Tibial artery (tissue), 4 donors: Measurements from ENCODE around the gene HLA-DOB.
A peak's percentile ranks its signal among the peaks of the same experiment; 100 is the strongest.

Source experiments
- DNase-seq, 2 donors: peaks; one replicate each; pipeline ENCODE4 v3.0.0-alpha.2; 2019
- H3K27ac ChIP-seq, 2 donors: fragments of 200-600 bp; sonication (generic) in 1 of 2; 1 replicate in 1 of 2; 2 replicates in 1 of 2; pipeline ENCODE4 v1.5.1; 2018 to 2019; ENCODE audit warnings: mild to moderate bottlenecking in 1 of 2
- H3K27me3 ChIP-seq, 2 donors: fragments of 200-600 bp; sonication (generic) in 1 of 2; one replicate each; pipeline versions ENCODE4 v1.5.1 to v1.6.0; 2016 to 2019
- H3K36me3 ChIP-seq, 3 donors: fragments of 200-600 bp; sonication (generic) in 2 of 3; one replicate each; pipeline ENCODE4 v1.5.1; 2016 to 2019; ENCODE audit warnings: mild to moderate bottlenecking in 2 of 3
- H3K4me1 ChIP-seq, 4 donors: fragments of 200-600 bp; sonication (generic) in 2 of 4; 1 replicate in 3 of 4; 2 replicates in 1 of 4; pipeline ENCODE4 v1.5.1; 2016 to 2019
- H3K4me3 ChIP-seq, 2 donors: fragments of 200-600 bp; sonication (generic) in 1 of 2; 1 replicate in 1 of 2; 2 replicates in 1 of 2; pipeline ENCODE4 v1.5.1; 2018 to 2019; ENCODE audit warnings: mild to moderate bottlenecking in 2 of 2
- H3K9me3 ChIP-seq, 3 donors: fragments of 200-600 bp; sonication (generic) in 1 of 3; one replicate each; pipeline ENCODE4 v1.5.1; 2016 to 2019
- intact Hi-C: fragments of 100-400 bp; cut with DNase I; formaldehyde crosslinking; loops from one replicate; pipeline ENCODE4 v1.15.0; 2023; ENCODE audit warnings: low total_unique reads
- TF ChIP-seq, protein P1 (sequence below), 2 experiments: fragments of 200-600 bp in 1 of 2; fragments of 450-650 bp in 1 of 2; IDR thresholded peaks; one replicate each; pipeline ENCODE4 v1.5.1; 2017 to 2019; ENCODE audit warnings: antibody characterized with exemption in 2 of 2, mild to moderate bottlenecking in 1 of 2, moderate library complexity in 1 of 2

The HLA-DOB gene

DNA sequence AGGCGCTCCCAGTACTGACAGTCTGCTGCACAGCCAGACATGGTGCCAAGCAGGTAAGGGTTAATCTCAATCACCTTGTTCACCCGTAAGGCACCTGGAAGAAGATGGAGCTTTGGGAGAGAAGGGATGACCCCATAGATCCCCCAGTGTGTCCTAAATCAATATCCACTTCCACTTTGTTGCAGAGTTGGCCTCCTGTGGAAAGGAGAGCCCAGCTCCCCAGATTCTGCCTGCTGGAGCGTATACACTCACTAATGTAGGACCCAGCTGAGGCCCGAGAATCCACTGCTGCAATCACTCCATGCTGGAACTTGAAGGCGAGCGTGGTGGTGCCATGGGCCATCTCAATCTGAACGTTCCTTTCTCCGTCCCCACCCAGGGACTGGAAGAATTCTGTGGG, 25.9 kb upstream of the HLA-DOB start:
- Histone ChIP-seq H3K9me3 (no peaks in the 10 kb centered on the region), H3K27ac (peak overlapping the region in 1 of 2 donors; percentile 92), H3K36me3 (peaks cover 20 to 33% (median 30%) of the 10 kb centered on the region in 3 donors), H3K27me3 (no peaks in the 10 kb centered on the region), H3K4me3 (no peak overlapping the region), H3K4me1 (peaks cover 0 to 19% (median 14%) of the 10 kb centered on the region in 4 donors)
- no peak for DNase-seq
- TF ChIP-seq, protein P1, sequence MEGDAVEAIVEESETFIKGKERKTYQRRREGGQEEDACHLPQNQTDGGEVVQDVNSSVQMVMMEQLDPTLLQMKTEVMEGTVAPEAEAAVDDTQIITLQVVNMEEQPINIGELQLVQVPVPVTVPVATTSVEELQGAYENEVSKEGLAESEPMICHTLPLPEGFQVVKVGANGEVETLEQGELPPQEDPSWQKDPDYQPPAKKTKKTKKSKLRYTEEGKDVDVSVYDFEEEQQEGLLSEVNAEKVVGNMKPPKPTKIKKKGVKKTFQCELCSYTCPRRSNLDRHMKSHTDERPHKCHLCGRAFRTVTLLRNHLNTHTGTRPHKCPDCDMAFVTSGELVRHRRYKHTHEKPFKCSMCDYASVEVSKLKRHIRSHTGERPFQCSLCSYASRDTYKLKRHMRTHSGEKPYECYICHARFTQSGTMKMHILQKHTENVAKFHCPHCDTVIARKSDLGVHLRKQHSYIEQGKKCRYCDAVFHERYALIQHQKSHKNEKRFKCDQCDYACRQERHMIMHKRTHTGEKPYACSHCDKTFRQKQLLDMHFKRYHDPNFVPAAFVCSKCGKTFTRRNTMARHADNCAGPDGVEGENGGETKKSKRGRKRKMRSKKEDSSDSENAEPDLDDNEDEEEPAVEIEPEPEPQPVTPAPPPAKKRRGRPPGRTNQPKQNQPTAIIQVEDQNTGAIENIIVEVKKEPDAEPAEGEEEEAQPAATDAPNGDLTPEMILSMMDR (IDR thresholded peaks at IDR 0.05): no peak
- intact Hi-C loops: no loop called here

DNA sequence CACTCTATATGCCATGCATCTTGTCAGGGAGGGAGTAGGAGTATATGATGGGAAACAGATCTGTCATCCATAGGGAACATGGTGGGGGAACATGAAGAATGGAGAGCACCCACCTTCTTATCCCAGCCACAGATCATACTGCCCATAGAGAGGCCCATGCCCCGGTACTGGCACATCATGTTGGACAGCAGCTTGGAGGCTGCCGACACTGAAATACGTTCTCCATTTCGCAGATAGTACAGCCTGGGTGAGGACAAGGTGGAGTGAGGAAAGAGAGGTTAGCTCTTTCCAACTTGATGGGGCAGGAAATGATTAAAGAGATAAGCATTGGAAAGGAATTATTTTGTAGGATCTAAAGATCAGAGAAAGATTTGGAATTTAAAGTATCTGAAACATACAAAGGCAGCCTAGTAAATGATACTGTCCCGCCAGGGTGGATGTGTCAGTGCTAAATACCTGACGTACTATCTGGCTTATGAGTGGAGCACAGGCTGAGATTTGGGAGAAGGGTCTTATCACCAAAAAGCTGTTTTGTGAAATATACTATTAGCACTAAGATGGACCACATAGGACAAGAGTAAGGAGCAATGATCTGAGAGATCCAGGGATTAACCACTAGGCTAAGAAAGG, 25.3 kb upstream of the HLA-DOB start:
- peaks cover 15 to 27% (median 24%) of the 10 kb centered on the region in 3 donors for H3K36me3 ChIP-seq
- H3K27me3 ChIP-seq: no peaks in the 10 kb centered on the region
- TF ChIP-seq, protein P1 (IDR thresholded peaks at IDR 0.05): no peak
- intact Hi-C loops: no loop called here
- no peak overlapping the region for H3K27ac ChIP-seq
- H3K4me3 ChIP-seq: no peak overlapping the region
- H3K9me3 ChIP-seq: no peaks in the 10 kb centered on the region
- no peak for DNase-seq
- peaks cover 0 to 24% (median 18%) of the 10 kb centered on the region in 4 donors for H3K4me1 ChIP-seq

DNA sequence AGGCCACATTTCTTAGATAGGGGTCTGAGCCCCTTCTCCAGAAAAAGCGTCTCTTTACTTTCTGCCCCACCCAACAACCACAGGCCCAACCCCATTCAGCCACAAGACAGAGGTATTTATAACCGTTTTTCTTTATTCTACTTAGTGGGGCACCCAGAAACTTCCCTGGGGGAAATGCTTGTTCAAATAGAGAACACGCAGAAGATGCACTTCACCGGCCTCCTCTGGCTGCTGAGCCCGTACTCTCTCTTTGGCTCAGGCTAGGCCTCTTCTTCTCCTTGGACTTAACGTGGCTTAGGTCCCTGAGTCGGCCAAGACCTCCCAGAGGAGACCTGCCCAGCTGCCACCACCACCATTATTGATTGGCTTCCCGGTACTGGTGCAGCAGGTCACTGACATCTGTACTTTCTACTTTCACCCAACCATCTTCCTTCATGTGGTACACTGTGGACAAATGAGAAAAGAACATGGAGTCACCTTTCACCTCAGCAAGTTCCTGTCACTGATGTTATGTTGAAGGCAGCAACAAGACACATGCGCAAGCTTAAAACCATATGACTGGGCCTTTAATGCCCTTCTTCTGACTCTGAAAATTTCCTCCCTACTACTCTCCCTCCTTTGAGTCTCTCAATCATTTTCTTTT, 23.9 kb upstream of the HLA-DOB start:
- TF ChIP-seq, protein P1 (IDR thresholded peaks at IDR 0.05): no peak
- intact Hi-C loops: no loop called here
- Histone ChIP-seq H3K27me3 (no peaks in the 10 kb centered on the region), H3K4me3 (no peak overlapping the region), H3K4me1 (peaks cover 0 to 24% (median 18%) of the 10 kb centered on the region in 4 donors), H3K9me3 (no peaks in the 10 kb centered on the region), H3K36me3 (peaks cover under 1 to 13% (median 10%) of the 10 kb centered on the region in 3 donors), H3K27ac (no peak overlapping the region)
- DNase-seq: no peak

DNA sequence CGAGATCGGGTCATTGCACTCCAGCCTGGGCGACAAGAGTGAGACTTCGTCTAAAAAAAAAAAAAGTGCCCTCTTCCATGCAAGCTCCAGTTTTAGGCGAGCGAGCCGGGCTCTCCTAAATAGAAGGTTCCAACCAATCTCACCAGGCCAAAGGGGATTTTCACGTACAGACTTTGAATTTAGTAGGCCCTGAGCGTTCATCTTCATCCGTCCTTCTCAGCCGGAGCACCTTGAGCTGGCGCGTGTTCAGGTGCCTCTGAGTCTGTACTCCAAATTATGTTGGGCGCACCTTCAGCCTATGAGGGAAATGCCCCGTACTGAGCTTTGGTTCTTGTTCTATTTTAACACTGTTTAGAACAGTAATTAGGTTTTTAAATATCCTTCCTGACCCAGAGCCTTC, 22.6 kb upstream of the HLA-DOB start:
- Histone ChIP-seq H3K36me3 (peaks cover 0 to 21% (median 13%) of the 10 kb centered on the region in 3 donors), H3K4me1 (peaks cover 0 to 21% (median 13%) of the 10 kb centered on the region in 4 donors), H3K4me3 (no peak overlapping the region), H3K27ac (peak overlapping the region; percentile 88 to 89), H3K27me3 (no peaks in the 10 kb centered on the region), H3K9me3 (no peaks in the 10 kb centered on the region)
- intact Hi-C loops: loop anchor here (2.0 to 5.0 kb wide), 3 partner anchors 13 to 128 kb away; partner anchors contain the start of genes BRD2 and TAP1
- TF ChIP-seq, protein P1 (IDR thresholded peaks at IDR 0.05): no peak
- DNase-seq: no peak

DNA sequence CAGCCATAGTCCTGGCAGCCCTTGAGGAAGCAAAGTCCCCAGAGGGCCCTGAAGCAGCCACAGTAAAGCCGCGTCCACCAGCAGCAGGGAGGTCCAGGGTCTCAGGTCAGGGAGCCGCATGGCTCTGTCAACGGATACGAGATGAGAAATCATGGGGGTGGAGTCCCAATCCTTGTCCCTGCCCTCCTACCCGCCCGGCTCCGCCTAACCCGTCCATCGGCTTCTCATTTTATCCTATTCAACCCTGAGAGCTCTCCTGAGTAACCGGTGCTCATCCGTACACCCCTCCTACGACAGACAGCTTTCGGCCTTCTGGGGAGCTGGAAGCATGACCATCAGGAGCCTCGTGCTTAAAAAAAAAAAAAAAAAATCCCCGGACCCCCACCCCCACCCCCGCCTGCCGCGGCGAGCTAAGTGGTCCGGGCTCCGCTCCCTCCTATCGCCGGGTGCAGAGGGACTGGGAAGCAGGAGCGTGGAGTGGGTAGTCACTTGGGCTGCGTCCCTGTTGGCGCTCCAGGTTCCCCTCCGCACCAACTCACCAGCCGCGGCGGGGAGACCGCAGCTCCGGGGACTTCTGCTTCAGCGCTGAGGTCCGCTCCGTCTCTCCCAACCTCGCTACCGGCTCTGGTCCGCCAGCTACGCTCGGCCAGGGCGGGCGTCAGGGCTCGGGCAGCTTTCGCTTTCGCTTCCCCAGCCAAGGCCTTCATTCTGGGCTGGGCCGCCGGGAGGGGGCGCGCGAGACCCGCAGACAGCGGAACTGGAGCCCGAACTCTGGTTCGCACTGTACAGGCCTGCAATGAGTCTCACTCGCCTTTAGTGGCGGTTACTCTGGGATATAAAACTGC, 21.5 kb upstream of the HLA-DOB start, which contains the start of gene TAP2:
TSS of gene TAP2 (minus strand) at position 626 of the 845 bp plus-strand sequence. CDS start at position 120, 506 bp downstream.
- no peaks in the 10 kb centered on the region for H3K27me3 ChIP-seq
- intact Hi-C loops: loop anchor here (2.0 to 5.0 kb wide), 3 partner anchors 14 to 129 kb away; partner anchors contain the start of genes BRD2 and TAP1
- no peaks in the 10 kb centered on the region for H3K9me3 ChIP-seq
- H3K4me1 ChIP-seq: peaks cover 0 to 17% (median 11%) of the 10 kb centered on the region in 4 donors
- TF ChIP-seq, protein P1 (IDR thresholded peaks at IDR 0.05): peak; percentile 93 to 97
- peaks cover 0 to 27% (median 17%) of the 10 kb centered on the region in 3 donors for H3K36me3 ChIP-seq
- peak; percentile 95 to 97 for DNase-seq
- H3K27ac ChIP-seq: peak within 1 kb of the TSS; percentile 88 to 89
- H3K4me3 ChIP-seq: peak within 1 kb of the TSS; percentile 88 to 90
